Adrenal gland (tissue), 12 donors: Measurements from ENCODE around the gene ARHGEF26. TPM values are rescaled to one million over a fixed set of nuclear protein-coding genes. Genes with fewer than 3 reads are reported as not detected.

Experiments
- DNase-seq, 7 donors: peaks; one replicate each; pipeline ENCODE4 v3.0.0-alpha.2; 2019 to 2020
- H3K27ac ChIP-seq, 5 donors: fragments of 200-600 bp; sonication (generic) in 4 of 5; 1 replicate in 3 of 5; 2 replicates in 2 of 5; pipeline versions ENCODE4 v1.5.1 to v1.8.0; 2016 to 2020; ENCODE audit warnings: mild to moderate bottlenecking in 1 of 5
- H3K27me3 ChIP-seq: fragments of 200-600 bp; 2 replicates; pipeline ENCODE4 v1.8.0; 2021
- H3K36me3 ChIP-seq, 2 donors: fragments of 200-600 bp; replicated peaks in 1 of 2; 1 replicate in 1 of 2; 2 replicates in 1 of 2; pipeline versions ENCODE4 v1.5.1 to v1.8.0; 2018 to 2022
- H3K4me1 ChIP-seq, 2 donors: fragments of 200-600 bp; replicated peaks in 1 of 2; 1 replicate in 1 of 2; 2 replicates in 1 of 2; pipeline versions ENCODE4 v1.5.1 to v1.8.0; 2018 to 2021
- H3K4me3 ChIP-seq, 4 donors: fragments of 200-600 bp; sonication (generic) in 3 of 4; one replicate each; pipeline ENCODE4 v1.5.1; 2016 to 2018
- H3K9me3 ChIP-seq, 3 donors: fragments of 200-600 bp; sonication (generic) in 1 of 3; replicated peaks in 1 of 3; 1 replicate in 2 of 3; 2 replicates in 1 of 3; pipeline versions ENCODE4 v1.5.1 to v1.8.0; 2016 to 2021
- POLR2A ChIP-seq, 2 donors: fragments of 450-650 bp; IDR thresholded peaks; one replicate each; pipeline ENCODE4 v1.6.1; 2017; ENCODE audit warnings: antibody characterized with exemption in 2 of 2, mild to moderate bottlenecking in 2 of 2, moderate library complexity in 1 of 2
- WGBS, 4 donors: extraction: QIAGEN DNeasy Blood & Tissue Kit in 2 of 4; methylation state at CpG; one replicate each; pipeline versions ENCODE4 v1.1.5 to v1.1.7; 2013 to 2017; 5-methylcytosine and 5-hydroxymethylcytosine counted together
- intact Hi-C, 2 donors: fragments of 100-400 bp; cut with DNase I; formaldehyde crosslinking; loops; one replicate each; pipeline versions ENCODE4 v1.14.1 to v1.15.0; 2022 to 2023
- polyA plus RNA-seq, 3 donors: library from polyadenylated mRNA; stranded (reverse); fragments of 200-250 nt in 2 of 3; fragments of 350-450 nt in 1 of 3; fragmentation: Illumina TruSeq in 1 of 3; extraction: RNeasy Lipid Tissue Mini Kit (QIAGEN cat#74804) in 1 of 3; gene quantifications; one replicate each; pipeline ENCODE4 v1.2.3, GENCODE V29; 2013 to 2014
- total RNA-seq, 9 donors: library from RNA; depleted of rRNA in 4 of 9; stranded (reverse); fragments of >200 nt in 4 of 9; fragments of 120-200 nt in 1 of 9; fragmentation: NEBNext Ultra II Directional in 1 of 9; extraction: Animal tissue kit (Norgen Biotek cat#: 25700) in 1 of 9; gene quantifications; one replicate each; pipeline versions ENCODE4 v1.1.0 to v1.2.4, GENCODE V29; 2013 to 2023
- TF ChIP-seq, protein P1 (sequence below), 6 experiments: fragments of 450-650 bp in 4 of 6; fragments of 200-600 bp in 2 of 6; sonication (generic) in 1 of 6; IDR thresholded peaks; 1 replicate in 5 of 6; 2 replicates in 1 of 6; pipeline versions ENCODE4 v1.5.1 to v1.8.0; 2016 to 2021; ENCODE audit warnings: antibody characterized with exemption in 6 of 6, mild to moderate bottlenecking in 2 of 6, moderate library complexity in 1 of 6
- donor health status: healthy with polysubstance abuse.
- donor health status: Bipolar disorder and iron deficiency.
- donor health status: DM: yes; HTN: yes; CAD: no.
- donor health status: DM: no; HTN: no; CAD: no.
- donor health status: DM: no; HTN: no; CAD: no.
- donor health status: DM: yes; HTN: yes; CAD: no.

ARHGEF26 gene
- total and polyA plus RNA-seq, 12 donors, result 1.4 to 9.9 (median 3.8) TPM

DNA sequence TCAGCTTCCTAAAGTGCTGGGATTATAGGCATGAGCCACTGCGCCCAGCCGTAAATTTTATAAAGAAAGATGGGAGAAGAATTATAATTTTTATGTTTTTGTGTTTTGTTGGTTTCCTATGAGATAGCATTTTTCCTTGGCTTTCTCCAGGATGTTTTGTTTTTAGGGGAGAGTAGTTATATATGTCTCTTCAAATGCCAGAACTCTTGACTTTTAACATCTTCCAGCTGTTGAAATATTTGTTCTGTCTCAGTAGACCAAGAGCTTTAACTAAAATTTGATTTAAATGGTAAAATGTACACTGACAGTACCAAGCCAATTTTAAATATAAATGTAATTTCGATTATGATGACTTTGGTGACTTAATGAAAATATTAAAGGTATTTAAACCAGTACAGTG is 106.3 kb downstream of the ARHGEF26 start:
- Histone ChIP-seq H3K27ac (no peak overlapping the region), H3K9me3 (no peaks in the 10 kb centered on the region), H3K4me3 (no peak overlapping the region), H3K4me1 (no peaks in the 10 kb centered on the region), H3K27me3 (no peaks in the 10 kb centered on the region), H3K36me3 (no peaks in the 10 kb centered on the region)
- intact Hi-C loops, result no loop called here
- DNase-seq, result no peak
- TF ChIP-seq, protein P1, sequence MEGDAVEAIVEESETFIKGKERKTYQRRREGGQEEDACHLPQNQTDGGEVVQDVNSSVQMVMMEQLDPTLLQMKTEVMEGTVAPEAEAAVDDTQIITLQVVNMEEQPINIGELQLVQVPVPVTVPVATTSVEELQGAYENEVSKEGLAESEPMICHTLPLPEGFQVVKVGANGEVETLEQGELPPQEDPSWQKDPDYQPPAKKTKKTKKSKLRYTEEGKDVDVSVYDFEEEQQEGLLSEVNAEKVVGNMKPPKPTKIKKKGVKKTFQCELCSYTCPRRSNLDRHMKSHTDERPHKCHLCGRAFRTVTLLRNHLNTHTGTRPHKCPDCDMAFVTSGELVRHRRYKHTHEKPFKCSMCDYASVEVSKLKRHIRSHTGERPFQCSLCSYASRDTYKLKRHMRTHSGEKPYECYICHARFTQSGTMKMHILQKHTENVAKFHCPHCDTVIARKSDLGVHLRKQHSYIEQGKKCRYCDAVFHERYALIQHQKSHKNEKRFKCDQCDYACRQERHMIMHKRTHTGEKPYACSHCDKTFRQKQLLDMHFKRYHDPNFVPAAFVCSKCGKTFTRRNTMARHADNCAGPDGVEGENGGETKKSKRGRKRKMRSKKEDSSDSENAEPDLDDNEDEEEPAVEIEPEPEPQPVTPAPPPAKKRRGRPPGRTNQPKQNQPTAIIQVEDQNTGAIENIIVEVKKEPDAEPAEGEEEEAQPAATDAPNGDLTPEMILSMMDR (IDR thresholded peaks at IDR 0.05), result no peak
- TF ChIP-seq POLR2A (IDR thresholded peaks at IDR 0.05), result no peak
- WGBS, 4 donors, result 71 to 87% (median 79%) methylated on average over 3 of the region's 3 CpGs

DNA sequence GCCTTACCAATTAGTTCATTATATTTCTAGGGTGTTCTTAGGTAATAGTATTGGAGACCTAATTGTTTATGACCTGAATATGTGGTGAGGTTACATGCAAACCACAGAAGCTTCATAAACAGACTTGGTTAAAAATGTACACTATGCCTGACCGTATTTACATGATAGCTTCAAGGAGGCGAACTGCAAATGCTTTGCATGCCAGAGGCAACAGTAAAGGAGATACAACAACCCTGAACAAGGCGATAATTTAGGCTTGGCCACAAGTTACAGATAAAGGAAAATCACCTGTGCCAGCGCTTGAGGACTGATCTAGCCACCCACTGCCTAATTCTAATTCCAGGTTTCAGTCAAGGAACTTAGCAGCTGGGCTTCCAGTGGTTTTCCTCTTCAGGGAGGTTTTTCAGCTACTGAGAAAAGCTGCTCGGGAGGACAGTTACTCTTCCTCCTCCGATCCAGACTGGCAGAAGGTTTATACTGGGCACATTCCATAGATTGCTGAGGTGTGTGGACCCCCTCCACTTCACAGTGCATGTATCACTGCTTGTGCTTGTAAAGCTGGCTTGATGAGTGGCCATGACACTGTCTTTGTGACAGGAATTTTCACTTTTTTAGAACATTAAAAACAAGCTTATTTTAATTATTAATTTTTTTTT is 107.5 kb downstream of the ARHGEF26 start:
- TF ChIP-seq POLR2A (IDR thresholded peaks at IDR 0.05), result no peak
- TF ChIP-seq, protein P1 (IDR thresholded peaks at IDR 0.05), result no peak
- Histone ChIP-seq H3K4me1 (no peaks in the 10 kb centered on the region), H3K27me3 (no peaks in the 10 kb centered on the region), H3K36me3 (no peaks in the 10 kb centered on the region), H3K4me3 (no peak overlapping the region), H3K9me3 (no peaks in the 10 kb centered on the region), H3K27ac (no peak overlapping the region)
- no peak for DNase-seq
- WGBS, 4 donors, result 80 to 89% (median 85%) methylated on average over 6 of the region's 6 CpGs
- intact Hi-C loops, result no loop called here

DNA sequence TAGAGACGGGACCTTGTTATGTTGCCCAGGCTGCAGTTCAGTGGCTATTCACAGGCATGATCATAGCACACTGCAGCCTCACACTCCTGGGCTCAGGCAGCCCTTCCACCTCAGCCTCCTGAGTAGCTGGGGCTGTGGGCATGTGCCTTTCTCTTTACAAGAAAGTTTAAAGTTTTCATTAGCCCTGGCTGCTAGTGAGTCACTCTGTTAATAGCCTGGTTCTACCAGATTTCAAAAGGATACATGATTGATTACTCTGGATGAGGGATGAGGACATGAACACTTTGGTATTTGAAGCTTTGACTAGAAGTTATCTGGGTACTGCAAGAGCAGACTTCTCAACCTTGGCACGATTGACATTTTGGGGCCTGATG is 108.0 kb downstream of the ARHGEF26 start:
- WGBS, 4 donors, result 52 to 65% (median 60%) methylated on average over 2 of the region's 2 CpGs
- Histone ChIP-seq H3K9me3 (no peaks in the 10 kb centered on the region), H3K27me3 (no peaks in the 10 kb centered on the region), H3K4me1 (no peaks in the 10 kb centered on the region), H3K27ac (no peak overlapping the region), H3K4me3 (no peak overlapping the region), H3K36me3 (no peaks in the 10 kb centered on the region)
- no peak for TF ChIP-seq POLR2A (IDR thresholded peaks at IDR 0.05)
- TF ChIP-seq, protein P1 (IDR thresholded peaks at IDR 0.05), result no peak
- DNase-seq, result no peak
- intact Hi-C loops, result no loop called here

DNA sequence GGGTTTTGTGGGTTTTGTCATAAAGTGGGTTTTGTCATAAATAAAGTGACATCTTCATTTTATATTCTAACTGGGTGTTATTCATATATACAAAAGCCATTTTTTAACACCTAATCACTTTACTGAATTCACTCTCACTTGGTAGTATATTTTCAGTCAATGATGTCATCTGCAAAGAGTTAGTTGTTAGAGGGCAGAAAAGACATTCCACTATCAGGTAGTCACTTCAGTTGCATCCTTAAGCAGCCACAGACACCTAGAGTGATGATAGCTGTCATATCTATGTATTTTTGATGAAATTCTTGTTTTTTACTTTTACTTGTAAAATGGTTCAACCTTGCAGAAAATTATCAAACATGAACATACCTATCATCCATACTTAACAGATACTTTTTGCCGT is 114.1 kb downstream of the ARHGEF26 start:
- Histone ChIP-seq H3K27ac (no peak overlapping the region), H3K36me3 (no peaks in the 10 kb centered on the region), H3K9me3 (no peaks in the 10 kb centered on the region), H3K4me3 (no peak overlapping the region), H3K4me1 (no peaks in the 10 kb centered on the region), H3K27me3 (no peaks in the 10 kb centered on the region)
- WGBS, 4 donors, result 93 to 100% (median 95%) methylated on average over 1 of the region's 1 CpG
- DNase-seq, result no peak
- intact Hi-C loops, result no loop called here
- TF ChIP-seq POLR2A (IDR thresholded peaks at IDR 0.05), result no peak
- TF ChIP-seq, protein P1 (IDR thresholded peaks at IDR 0.05), result no peak
